Islet of Langerhans (tissue), 1 donor: Measurements from ENCODE around the gene SARDH.

Experiments used
- FAIRE-seq: peaks from one replicate; lab custom pipeline; 2011; peaks lifted over from hg19 to GRCh38; lab: Jason Lieb, UNC

The SARDH gene

GRCh38 chr9:133666845-133667244 lies 71.3 kb downstream of the SARDH start:
- no peak for FAIRE-seq

GRCh38 chr9:133666387-133666786 lies 71.8 kb downstream of the SARDH start:
- FAIRE-seq: no peak

GRCh38 chr9:133665535-133665934 lies 72.6 kb downstream of the SARDH start:
- no peak for FAIRE-seq

- no peak for FAIRE-seq
Measured at GRCh38 chr9:133665096-133665495, 73.1 kb downstream of the SARDH start.

- FAIRE-seq: no peak
Measured at GRCh38 chr9:133664173-133665050, 73.7 kb downstream of the SARDH start.

DNA sequence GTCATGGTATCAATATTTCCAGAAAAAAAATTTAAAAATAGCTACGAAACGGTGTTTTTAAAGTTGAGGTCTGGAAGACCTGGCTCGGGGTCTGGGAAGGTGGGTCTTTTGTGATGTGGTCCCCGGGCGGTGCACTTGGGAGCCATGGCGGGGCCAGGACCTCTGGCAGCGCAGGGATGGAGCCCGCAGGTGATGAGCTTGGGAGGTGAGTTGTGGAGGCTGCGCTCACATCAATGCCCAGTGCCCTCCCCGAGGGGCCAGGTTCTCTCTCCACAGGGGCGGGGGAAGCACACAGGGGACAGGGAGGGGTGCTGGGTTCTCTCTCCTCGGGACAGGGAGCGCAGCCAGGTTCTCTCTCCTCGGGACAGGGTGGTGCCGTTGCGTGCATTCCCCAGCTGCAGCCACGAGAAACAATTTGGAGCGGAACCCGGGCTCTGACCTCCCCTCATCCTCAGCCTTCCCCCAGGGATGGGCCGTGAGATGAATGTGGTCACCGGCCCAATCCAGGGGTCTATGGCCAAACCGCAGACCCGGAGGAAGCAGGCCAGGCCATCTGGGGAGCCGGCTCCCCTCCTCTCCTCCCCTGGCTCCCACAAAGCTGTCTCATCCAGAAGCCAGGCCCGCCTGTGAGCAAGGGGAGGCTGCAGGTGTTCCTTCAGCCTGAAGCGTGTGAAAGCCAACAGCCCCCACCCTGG lies 76.2 kb downstream of the SARDH start:
- FAIRE-seq: no peak

- FAIRE-seq: no peak
Measured at GRCh38 chr9:133659516-133659915, 78.6 kb downstream of the SARDH start.

- no peak for FAIRE-seq
Measured at GRCh38 chr9:133658442-133659431, 79.4 kb downstream of the SARDH start.

- no peak for FAIRE-seq
Measured at GRCh38 chr9:133657120-133657661, 81.0 kb downstream of the SARDH start.

DNA sequence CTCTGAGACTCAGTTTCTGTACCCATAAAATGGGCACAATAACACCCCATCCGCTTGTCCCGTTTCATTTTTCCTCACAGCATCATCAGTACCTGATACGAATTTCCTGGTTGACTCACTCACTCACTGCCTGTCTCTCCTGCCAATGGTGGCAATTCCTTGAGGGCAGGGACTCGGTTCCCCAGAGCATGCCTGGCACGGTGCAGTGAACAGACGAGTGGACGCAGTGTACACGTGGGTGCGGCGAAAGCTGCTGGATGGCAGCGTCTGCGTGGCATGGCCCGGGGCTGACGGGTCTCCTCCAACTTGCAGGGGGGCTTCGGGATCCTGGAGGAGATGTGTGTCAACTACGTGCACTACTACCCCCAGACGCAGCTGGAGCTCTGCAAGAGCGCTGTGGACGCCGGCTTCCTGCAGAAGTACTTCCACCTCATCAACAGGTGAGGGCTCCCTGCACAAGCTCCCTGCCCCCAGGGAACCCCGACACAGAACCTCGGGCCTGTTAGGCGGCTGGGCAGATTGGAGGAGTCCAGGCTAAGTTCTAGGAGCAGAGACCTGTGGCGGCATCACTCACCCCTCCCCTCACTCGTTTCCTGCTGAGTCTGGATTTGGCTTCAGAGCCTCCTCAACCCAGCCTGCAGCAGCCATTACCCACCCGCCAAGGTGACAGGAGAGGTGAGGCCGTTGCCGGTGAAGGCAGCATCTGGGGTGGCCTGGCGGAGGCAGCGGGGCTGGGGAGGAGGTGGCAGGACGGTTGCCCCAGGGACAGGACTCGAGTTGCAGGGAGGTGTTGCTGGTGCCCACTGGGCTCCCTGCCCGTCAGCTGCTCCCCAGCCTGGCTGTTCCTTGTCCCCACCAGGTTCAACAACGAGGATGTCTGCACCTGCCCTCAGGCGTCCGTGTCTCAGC lies 81.7 kb downstream of the SARDH start:
- no peak for FAIRE-seq

DNA sequence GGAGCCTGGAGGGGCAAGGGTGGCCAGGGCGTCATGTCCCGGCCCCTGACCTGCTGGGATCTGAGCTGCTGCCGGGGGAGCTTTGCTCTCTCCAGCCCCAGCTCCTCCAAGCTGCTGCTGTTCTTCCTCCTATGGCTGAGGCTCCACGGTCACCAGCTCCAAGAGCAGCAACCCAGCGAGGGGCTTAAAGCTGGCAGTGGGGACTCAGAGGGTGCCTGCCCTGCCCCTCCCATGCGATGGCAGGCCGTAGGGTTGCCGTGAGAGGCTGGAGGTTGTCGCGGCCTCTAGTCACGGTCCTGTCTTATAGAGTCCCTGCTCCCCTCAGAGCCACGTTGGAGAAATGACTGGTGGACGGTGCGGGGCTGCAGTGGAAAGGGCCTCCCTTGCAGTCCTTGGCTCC lies 82.5 kb downstream of the SARDH start:
- FAIRE-seq: no peak

DNA sequence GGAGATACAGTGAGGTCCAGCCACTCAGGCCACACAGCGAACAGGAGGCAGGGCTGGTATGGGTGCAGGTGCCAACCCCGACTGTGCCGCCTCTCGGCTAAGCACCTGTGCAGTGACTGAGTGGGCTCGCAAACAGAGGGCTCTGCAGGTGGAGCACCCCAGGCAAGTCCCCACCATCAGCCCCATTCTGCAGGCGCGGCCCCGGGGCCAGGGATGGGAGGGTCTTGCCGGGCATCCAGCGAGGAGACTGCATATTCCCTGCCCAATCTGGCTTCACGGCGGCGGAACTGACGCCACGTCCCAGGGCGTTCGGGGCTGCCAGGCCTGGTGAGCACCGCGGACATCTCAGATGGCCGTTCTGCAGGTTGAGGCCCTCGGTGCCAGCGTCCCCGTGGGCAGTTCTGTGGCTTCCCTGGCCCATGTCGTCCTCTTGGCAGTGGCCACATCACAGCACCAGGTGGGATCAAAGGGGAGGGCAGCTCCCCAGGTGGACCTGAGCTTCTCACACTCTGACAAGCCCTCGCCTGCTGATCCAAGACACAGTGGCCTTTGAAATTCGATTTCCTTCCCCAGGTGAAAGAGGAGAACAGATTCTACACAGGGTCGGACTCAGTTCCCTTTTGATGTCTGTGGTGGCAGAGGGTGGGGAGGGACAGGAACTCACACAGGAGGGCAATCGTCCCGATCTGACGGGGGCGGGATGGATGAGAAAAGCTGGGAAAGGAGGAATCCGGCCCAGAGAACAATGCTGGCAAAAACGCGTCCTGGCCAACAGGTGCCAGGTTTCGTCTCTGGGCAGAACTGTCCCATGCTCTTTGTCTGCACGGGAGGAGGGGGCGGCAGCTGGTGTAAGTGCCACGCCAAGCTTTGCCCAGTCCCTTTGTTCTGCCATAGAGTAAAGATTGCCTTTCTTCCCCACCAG lies 83.2 kb downstream of the SARDH start:
- no peak for FAIRE-seq

GRCh38 chr9:133653638-133654037 lies 84.5 kb downstream of the SARDH start:
- FAIRE-seq: no peak

DNA sequence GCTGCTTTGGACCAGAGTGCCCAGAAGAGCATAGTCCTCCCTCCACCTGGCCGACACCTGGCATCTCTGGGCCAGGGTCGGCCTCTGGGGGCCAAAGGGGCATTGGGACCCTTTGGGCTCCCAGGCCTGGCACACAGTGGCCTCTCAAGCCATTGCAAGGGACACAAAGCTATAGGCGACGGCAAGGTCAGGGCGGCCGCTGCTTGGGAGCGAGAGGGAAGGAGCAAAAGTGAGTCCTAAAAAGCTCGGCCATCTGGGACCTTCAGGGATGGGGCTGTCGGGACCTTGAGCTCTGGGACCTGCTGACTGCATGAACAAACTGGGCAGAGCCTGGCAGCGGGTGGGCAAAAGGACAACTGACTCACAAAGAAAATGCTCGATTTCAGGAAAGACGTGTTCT lies 88.1 kb downstream of the SARDH start:
- FAIRE-seq: no peak

GRCh38 chr9:133649194-133649593 lies 89.0 kb downstream of the SARDH start:
- no peak for FAIRE-seq

- FAIRE-seq: no peak
Measured at GRCh38 chr9:133647765-133648469, 90.2 kb downstream of the SARDH start.

DNA sequence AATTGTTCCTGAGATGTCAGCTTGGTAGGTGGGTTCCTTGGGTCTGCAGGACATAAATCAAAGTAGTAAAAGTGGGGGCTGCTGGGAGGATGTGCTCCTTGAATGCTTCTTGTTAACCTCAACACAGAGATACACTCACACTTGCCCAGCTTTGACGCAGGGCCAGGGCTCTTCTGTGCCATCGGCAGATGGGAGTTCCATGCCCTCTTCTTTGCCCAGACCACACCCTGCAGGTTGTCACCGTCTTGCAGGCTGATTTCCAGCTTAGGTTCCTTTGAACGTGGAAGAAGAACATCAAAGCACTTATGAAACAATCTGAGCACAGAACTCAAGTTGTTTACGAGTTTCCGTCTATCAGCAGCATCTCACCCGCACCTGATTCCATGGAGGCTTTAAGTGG lies 91.0 kb downstream of the SARDH start:
- FAIRE-seq: no peak

DNA sequence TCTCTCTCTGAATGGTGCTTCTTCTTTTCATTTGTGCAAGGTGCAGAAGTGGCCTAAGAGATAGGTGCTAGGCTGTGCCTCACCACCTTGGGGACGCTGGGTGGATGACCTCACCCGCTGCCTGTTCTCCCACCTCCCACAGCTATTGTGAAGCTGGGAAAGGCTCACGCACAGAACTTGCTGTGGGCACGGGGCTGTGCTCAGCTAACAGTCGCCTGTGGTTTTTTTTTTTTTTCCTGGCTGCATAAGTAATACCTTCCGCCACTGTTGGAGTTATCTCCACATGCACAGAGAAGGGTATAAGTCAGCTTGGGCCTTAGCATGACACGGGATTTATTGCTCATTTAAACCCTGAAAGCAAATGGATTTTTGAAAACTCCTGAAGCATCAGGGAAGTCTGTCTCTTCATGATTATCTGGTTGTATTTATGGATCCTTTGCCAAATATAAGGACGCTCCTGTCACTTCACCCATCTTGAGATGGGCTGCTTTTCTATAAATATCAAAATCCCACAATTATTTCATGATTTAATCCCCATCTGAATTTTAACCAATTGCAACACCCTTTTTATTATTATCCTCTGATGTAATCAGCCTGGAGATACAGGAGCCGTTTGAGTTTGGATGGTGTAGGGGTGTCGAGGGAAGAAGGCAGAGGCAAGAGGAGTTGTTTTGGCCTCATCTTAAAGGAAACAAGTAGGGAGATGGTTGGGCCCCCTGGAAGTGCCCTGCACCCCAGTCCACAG lies 93.0 kb downstream of the SARDH start:
- FAIRE-seq: no peak
